OCI-LY3 (cell line): ENCODE data around the gene LRPPRC.

Experiments used
- EZH2phosphoT487 ChIP-seq: fragments of 200-600 bp; shearing (Covaris generic); IDR thresholded peaks from 2 replicates; pipeline ENCODE4 v1.6.1; 2018; ENCODE audit warnings: antibody characterized with exemption, mixed run types, low read depth
- TF ChIP-seq, protein P1 (sequence below): fragments of 200-600, 300-600 bp; sonication (generic); IDR thresholded peaks from 2 replicates; pipeline ENCODE4 v1.5.1; 2014; ENCODE audit warnings: antibody characterized with exemption, low read length, low read depth

DNA sequence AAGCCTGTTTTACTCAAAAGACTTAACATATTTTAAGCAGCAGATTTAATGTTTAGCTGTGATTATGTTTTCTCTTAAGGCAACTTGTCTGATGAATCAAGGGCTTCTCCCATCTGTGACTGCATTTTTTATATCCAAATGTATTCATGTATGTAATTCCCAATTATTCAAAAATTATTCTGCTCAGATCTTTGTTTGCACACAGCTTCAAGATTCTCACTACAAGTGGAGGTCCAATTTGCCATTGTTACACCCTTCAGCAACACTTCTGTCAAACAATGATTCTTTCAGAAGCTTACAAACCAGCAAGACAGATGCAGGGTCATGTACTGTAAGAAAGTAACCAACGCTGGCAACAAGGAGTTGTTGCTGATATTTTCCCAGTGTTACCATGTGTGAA, 5.9 kb upstream of the LRPPRC start:
- TF ChIP-seq, protein P1, sequence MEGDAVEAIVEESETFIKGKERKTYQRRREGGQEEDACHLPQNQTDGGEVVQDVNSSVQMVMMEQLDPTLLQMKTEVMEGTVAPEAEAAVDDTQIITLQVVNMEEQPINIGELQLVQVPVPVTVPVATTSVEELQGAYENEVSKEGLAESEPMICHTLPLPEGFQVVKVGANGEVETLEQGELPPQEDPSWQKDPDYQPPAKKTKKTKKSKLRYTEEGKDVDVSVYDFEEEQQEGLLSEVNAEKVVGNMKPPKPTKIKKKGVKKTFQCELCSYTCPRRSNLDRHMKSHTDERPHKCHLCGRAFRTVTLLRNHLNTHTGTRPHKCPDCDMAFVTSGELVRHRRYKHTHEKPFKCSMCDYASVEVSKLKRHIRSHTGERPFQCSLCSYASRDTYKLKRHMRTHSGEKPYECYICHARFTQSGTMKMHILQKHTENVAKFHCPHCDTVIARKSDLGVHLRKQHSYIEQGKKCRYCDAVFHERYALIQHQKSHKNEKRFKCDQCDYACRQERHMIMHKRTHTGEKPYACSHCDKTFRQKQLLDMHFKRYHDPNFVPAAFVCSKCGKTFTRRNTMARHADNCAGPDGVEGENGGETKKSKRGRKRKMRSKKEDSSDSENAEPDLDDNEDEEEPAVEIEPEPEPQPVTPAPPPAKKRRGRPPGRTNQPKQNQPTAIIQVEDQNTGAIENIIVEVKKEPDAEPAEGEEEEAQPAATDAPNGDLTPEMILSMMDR = no peak
- TF ChIP-seq EZH2phosphoT487 = no peak
